GM13976 (cell line): ENCODE data around the gene LY6G6F.

Experiments used
- DNase-seq: peaks from one replicate; pipeline ENCODE4 v3.0.0; 2012; ENCODE audit warnings: low spot score
- in situ Hi-C: fragments of 300-500 bp; cut with MboI; formaldehyde crosslinking; loops from one replicate; pipeline ENCODE4 v1.12.0; 2022; ENCODE audit warnings: low sequenced_read_pairs, mixed read lengths, inconsistent platforms; ENCODE audit not compliant: unreplicated experiment
- TF ChIP-seq, protein P1 (sequence below): IDR thresholded peaks from 2 replicates; pipeline ENCODE4 v1.5.1; 2012; ENCODE audit warnings: borderline replicate concordance, mild to moderate bottlenecking; ENCODE audit not compliant: insufficient read depth; ENCODE audit errors: extremely low read depth, missing control alignments, control extremely low read depth

The LY6G6F gene

DNA sequence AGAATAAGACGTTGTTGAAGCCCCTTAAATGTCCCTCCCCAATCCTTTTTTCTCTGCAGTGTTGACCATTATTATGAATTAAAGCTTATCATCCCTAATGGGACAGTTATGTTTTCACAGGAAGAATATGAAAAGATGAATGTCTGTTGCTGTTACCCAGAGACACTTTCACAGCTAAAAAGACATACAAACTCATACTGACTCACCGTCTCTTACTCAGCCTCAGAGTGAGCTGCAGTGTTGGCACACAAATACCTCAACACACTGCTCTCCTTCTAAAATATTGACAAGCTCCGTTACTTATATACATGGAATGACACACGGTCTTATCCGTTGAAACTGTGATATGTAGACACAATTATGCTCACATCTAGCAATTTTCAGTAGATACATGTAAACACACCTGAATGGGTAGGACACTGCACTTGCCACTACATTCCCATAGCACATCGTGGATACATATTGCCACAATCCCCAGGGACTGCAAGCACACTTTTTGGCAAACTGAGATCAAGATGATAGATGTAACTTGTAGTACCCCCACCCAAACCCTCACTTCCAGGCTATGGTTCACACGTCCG lies 46.2 kb downstream of the LY6G6F start:
- in situ Hi-C loops, result no loop called here
- TF ChIP-seq, protein P1, sequence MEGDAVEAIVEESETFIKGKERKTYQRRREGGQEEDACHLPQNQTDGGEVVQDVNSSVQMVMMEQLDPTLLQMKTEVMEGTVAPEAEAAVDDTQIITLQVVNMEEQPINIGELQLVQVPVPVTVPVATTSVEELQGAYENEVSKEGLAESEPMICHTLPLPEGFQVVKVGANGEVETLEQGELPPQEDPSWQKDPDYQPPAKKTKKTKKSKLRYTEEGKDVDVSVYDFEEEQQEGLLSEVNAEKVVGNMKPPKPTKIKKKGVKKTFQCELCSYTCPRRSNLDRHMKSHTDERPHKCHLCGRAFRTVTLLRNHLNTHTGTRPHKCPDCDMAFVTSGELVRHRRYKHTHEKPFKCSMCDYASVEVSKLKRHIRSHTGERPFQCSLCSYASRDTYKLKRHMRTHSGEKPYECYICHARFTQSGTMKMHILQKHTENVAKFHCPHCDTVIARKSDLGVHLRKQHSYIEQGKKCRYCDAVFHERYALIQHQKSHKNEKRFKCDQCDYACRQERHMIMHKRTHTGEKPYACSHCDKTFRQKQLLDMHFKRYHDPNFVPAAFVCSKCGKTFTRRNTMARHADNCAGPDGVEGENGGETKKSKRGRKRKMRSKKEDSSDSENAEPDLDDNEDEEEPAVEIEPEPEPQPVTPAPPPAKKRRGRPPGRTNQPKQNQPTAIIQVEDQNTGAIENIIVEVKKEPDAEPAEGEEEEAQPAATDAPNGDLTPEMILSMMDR, result no peak
- DNase-seq, result no peak

DNA sequence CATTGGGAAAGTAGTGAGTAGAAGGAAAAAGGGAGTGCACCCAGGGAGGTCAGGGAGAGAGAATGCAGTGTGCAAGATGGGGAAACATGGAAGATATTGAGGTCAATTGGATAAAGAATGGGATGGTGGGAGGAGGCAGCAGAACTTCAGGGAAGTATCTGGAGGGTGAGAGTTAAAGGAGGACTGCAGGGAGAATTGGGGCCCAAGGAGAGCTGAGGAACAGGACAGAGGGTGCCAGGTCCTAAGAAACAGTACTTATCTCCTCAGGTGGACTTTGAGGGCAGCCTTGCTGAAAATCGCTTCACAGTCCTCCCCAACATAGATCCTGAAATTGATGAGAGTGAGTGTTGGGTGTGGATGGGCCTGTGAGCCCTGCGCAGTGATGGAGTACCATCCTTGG lies 51.6 kb downstream of the LY6G6F start:
- in situ Hi-C loops, result no loop called here
- no peak for DNase-seq
- TF ChIP-seq, protein P1, result no peak
